Spleen (tissue), 11 donors: ENCODE measurements around the gene DPH2. TPM values are rescaled to one million over a fixed set of nuclear protein-coding genes. Genes with fewer than 3 reads are reported as not detected.

Experiments
- DNase-seq: peaks from one replicate; pipeline ENCODE4 v3.0.0-alpha.2; 2020
- H3K27ac ChIP-seq, 8 donors: fragments of 200-600 bp; sonication (generic) in 7 of 8; 1 replicate in 4 of 8; 2 replicates in 4 of 8; pipeline versions ENCODE4 v1.5.0 to v1.8.0; 2016 to 2021; ENCODE audit warnings: inconsistent platforms in 4 of 8, mild to moderate bottlenecking in 4 of 8, moderate library complexity in 1 of 8
- H3K27me3 ChIP-seq, 7 donors: fragments of 200-600 bp; sonication (generic) in 6 of 7; replicated peaks in 1 of 7; 1 replicate in 4 of 7; 2 replicates in 3 of 7; pipeline versions ENCODE4 v1.5.0 to v1.8.0; 2016 to 2021; ENCODE audit warnings: inconsistent platforms in 3 of 7, mild to moderate bottlenecking in 1 of 7
- H3K36me3 ChIP-seq, 6 donors: fragments of 200-600 bp; sonication (generic) in 5 of 6; 1 replicate in 4 of 6; 2 replicates in 2 of 6; pipeline versions ENCODE4 v1.5.0 to v1.8.0; 2016 to 2021; ENCODE audit warnings: inconsistent platforms in 2 of 6
- H3K4me1 ChIP-seq, 6 donors: fragments of 200-600 bp; sonication (generic) in 5 of 6; 1 replicate in 3 of 6; 2 replicates in 3 of 6; pipeline versions ENCODE4 v1.5.0 to v1.8.0; 2016 to 2021; ENCODE audit warnings: inconsistent platforms in 3 of 6
- H3K4me3 ChIP-seq, 8 donors: fragments of 200-600 bp; sonication (generic) in 7 of 8; 1 replicate in 4 of 8; 2 replicates in 4 of 8; pipeline versions ENCODE4 v1.5.0 to v1.8.0; 2016 to 2021; ENCODE audit warnings: inconsistent platforms in 4 of 8, mild to moderate bottlenecking in 4 of 8, moderate library complexity in 2 of 8
- H3K9me3 ChIP-seq, 8 donors: fragments of 200-600 bp; sonication (generic) in 7 of 8; 1 replicate in 4 of 8; 2 replicates in 4 of 8; pipeline versions ENCODE4 v1.5.0 to v1.8.0; 2016 to 2021; ENCODE audit warnings: inconsistent platforms in 4 of 8
- POLR2A ChIP-seq, 3 donors: fragments of 450-650 bp; IDR thresholded peaks; one replicate each; pipeline ENCODE4 v1.5.1; 2017; ENCODE audit warnings: antibody characterized with exemption in 3 of 3, mild to moderate bottlenecking in 1 of 3
- POLR2AphosphoS5 ChIP-seq, 3 donors: sonication (generic); formaldehyde crosslinking; IDR thresholded peaks; one replicate each; pipeline ENCODE4 v1.5.1; 2017; ENCODE audit warnings: antibody characterized with exemption in 3 of 3
- WGBS, 5 donors: extraction: QIAGEN DNeasy Blood & Tissue Kit in 3 of 5; methylation state at CpG; one replicate each; pipeline versions ENCODE4 v1.1.5 to v1.1.7; 2013 to 2018; 5-methylcytosine and 5-hydroxymethylcytosine counted together
- intact Hi-C: fragments of 100-400 bp; cut with DNase I; formaldehyde crosslinking; loops from one replicate; pipeline ENCODE4 v1.15.0; 2023; ENCODE audit warnings: low total_unique reads
- polyA plus RNA-seq, 3 donors: library from polyadenylated mRNA; stranded (reverse); fragments of 200-250 nt; gene quantifications; one replicate each; pipeline ENCODE4 v1.2.1, GENCODE V29; 2013
- total RNA-seq, 7 donors: library from RNA; depleted of rRNA in 3 of 7; stranded (reverse); fragments of >200 nt in 3 of 7; fragmentation: NEBNext Ultra II Directional in 4 of 7; extraction: Animal tissue kit (Norgen Biotek cat#: 25700) in 4 of 7; gene quantifications; one replicate each; pipeline versions ENCODE4 v1.1.0 to v1.2.1, GENCODE V29; 2016 to 2021
- TF ChIP-seq, protein P1 (sequence below), 11 experiments: fragments of 200-600 bp in 7 of 11; fragments of 450-650 bp in 4 of 11; sonication (generic) in 4 of 11; IDR thresholded peaks in 8 of 11; conservative IDR thresholded peaks in 3 of 11; 1 replicate in 7 of 11; 2 replicates in 4 of 11; pipeline versions ENCODE4 v1.4.0 to v1.8.0; 2016 to 2021; ENCODE audit warnings: antibody characterized with exemption in 11 of 11, inconsistent platforms in 4 of 11, mild to moderate bottlenecking in 1 of 11
- donor health status: healthy with polysubstance abuse.
- donor health status: DM: no; HTN: no; CAD: no; lungs with moderate emphysema.
- donor health status: DM: no; HTN: no; CAD: no.
- donor health status: Bipolar disorder and iron deficiency.
- donor health status: healthy.
- donor health status: DM: no; HTN: no; CAD: no.
- donor health status: DM: yes; HTN: yes; CAD: no.

Gene DPH2
- total and polyA plus RNA-seq, 10 donors: 15.7 to 36.5 (median 24.5) TPM

DNA sequence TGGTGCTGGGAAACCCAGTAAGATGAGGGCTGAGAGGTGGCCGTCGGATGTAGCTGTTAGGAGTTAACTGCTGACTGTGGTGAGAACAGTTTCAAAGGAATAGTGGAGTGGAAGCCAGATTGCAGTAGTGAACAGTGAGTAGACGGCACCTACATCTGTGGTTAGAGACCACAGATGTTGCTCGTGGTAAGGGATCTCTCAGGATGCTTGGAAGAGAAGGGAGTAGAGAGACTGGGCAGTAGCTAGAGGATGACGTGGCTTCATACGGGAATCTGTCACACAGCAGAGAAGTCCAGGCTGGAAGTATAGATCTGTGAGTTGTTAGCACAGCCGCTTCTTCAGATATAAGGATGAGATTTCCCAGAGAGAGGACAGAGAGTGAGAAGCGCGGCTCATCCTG, 44.0 kb upstream of the DPH2 start:
- H3K27me3 ChIP-seq: no peaks in the 10 kb centered on the region
- no peaks in the 10 kb centered on the region for H3K4me1 ChIP-seq
- H3K27ac ChIP-seq: no peak overlapping the region
- no peak for DNase-seq
- no peak overlapping the region for H3K4me3 ChIP-seq
- intact Hi-C loops: no loop called here
- H3K36me3 ChIP-seq: peaks cover 0 to 46% (median 4%) of the 10 kb centered on the region in 6 donors
- no peaks in the 10 kb centered on the region for H3K9me3 ChIP-seq
- 91 to 95% (median 93%) methylated on average over 9 of the region's 9 CpGs for WGBS, 5 donors
- TF ChIP-seq POLR2AphosphoS5 (IDR thresholded peaks at IDR 0.05): no peak
- no peak for TF ChIP-seq POLR2A (IDR thresholded peaks at IDR 0.05)
- TF ChIP-seq, protein P1, sequence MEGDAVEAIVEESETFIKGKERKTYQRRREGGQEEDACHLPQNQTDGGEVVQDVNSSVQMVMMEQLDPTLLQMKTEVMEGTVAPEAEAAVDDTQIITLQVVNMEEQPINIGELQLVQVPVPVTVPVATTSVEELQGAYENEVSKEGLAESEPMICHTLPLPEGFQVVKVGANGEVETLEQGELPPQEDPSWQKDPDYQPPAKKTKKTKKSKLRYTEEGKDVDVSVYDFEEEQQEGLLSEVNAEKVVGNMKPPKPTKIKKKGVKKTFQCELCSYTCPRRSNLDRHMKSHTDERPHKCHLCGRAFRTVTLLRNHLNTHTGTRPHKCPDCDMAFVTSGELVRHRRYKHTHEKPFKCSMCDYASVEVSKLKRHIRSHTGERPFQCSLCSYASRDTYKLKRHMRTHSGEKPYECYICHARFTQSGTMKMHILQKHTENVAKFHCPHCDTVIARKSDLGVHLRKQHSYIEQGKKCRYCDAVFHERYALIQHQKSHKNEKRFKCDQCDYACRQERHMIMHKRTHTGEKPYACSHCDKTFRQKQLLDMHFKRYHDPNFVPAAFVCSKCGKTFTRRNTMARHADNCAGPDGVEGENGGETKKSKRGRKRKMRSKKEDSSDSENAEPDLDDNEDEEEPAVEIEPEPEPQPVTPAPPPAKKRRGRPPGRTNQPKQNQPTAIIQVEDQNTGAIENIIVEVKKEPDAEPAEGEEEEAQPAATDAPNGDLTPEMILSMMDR (IDR thresholded peaks at IDR 0.05 in 8 of 11, conservative IDR thresholded peaks at IDR 0.05 in 3 of 11): no peak

GRCh38 chr1:43930168-43930948, 39.5 kb upstream of the DPH2 start:
- Histone ChIP-seq H3K9me3 (no peaks in the 10 kb centered on the region), H3K27ac (no peak overlapping the region), H3K36me3 (peaks cover 0 to 28% (median 4%) of the 10 kb centered on the region in 6 donors), H3K4me1 (peaks cover 5 to 26% (median 22%) of the 10 kb centered on the region in 6 donors), H3K27me3 (peaks cover 0 to 30% (median 22%) of the 10 kb centered on the region in 7 donors), H3K4me3 (peak overlapping the region in 1 of 8 donors; percentile 2)
- 94 to 99% (median 95%) methylated on average over 9 to 10 of the region's 10 CpGs for WGBS, 5 donors
- no peak for DNase-seq
- TF ChIP-seq POLR2AphosphoS5 (IDR thresholded peaks at IDR 0.05): no peak
- TF ChIP-seq, protein P1 (IDR thresholded peaks at IDR 0.05 in 8 of 11, conservative IDR thresholded peaks at IDR 0.05 in 3 of 11): peak in 6 of 11 experiments; percentile 14 to 54 (median 27)
- TF ChIP-seq POLR2A (IDR thresholded peaks at IDR 0.05): no peak
- intact Hi-C loops: loop anchor here (5.0 to 10.0 kb wide), 2 partner anchors 168 to 406 kb away; no protein-coding TSS in a partner anchor

GRCh38 chr1:43930949-43931275, 38.9 kb upstream of the DPH2 start:
- no peaks in the 10 kb centered on the region for H3K9me3 ChIP-seq
- H3K4me3 ChIP-seq: no peak overlapping the region
- 68 to 83% (median 71%) methylated on average over 3 to 4 of the region's 4 CpGs for WGBS, 5 donors
- H3K27ac ChIP-seq: no peak overlapping the region
- no peak for DNase-seq
- TF ChIP-seq, protein P1 (IDR thresholded peaks at IDR 0.05 in 8 of 11, conservative IDR thresholded peaks at IDR 0.05 in 3 of 11): no peak
- TF ChIP-seq POLR2A (IDR thresholded peaks at IDR 0.05) (no peak), POLR2AphosphoS5 (IDR thresholded peaks at IDR 0.05) (no peak)
- peaks cover 0 to 36% (median 28%) of the 10 kb centered on the region in 7 donors for H3K27me3 ChIP-seq
- intact Hi-C loops: loop anchor here (5.0 to 10.0 kb wide), 2 partner anchors 169 to 406 kb away; no protein-coding TSS in a partner anchor
- peaks cover 7 to 31% (median 26%) of the 10 kb centered on the region in 6 donors for H3K4me1 ChIP-seq
- H3K36me3 ChIP-seq: peaks cover 0 to 22% (median 2%) of the 10 kb centered on the region in 6 donors
